ENCODE results near the gene CROCC2. TPM values are rescaled to one million over a fixed set of nuclear protein-coding genes. Genes with fewer than 3 reads are reported as not detected.

CROCC2 gene
- total and polyA plus RNA-seq, 10 of the 15 experiments (the other 5 are each of a cell fraction or from before 2014, with no cell fraction given): not detected

- DNase-seq (ENCODE audit: low read depth, low spot score) (no peak), FAIRE-seq (no peak), ATAC-seq (no peak)
- H3K4me2 ChIP-seq (ENCODE audit: control insufficient read depth, insufficient read depth): no peak overlapping the region
- no peaks in the 10 kb centered on the region for H3K9me3 ChIP-seq (replicated peaks; ENCODE audit: control insufficient read depth, insufficient read depth, low read length)
- no peaks in the 10 kb centered on the region for H3K79me2 ChIP-seq (ENCODE audit: control insufficient read depth, insufficient read depth, low read length)
- BruUV-seq (replicated peaks): no TSS peak
- H3K4me3 ChIP-seq: no peak overlapping the region
- ChIA-PET RAD21 (ENCODE audit: unreplicated experiment) (no interaction called here), SMC1A (ENCODE audit: uncharacterized antibody, unreplicated experiment) (no interaction called here), POLR2A (no interaction called here), CTCF (no interaction called here)
- no peaks in the 10 kb centered on the region for H3K36me3 ChIP-seq (ENCODE audit: control insufficient read depth in 2 of 2, insufficient read depth in 2 of 2, low read length in 1 of 2)
- no peak for TF ChIP-seq ZZZ3 (IDR thresholded peaks at IDR 0.05; ENCODE audit: control insufficient read depth, insufficient read length, low read depth)
- no peak for TF ChIP-seq DPF2 (IDR thresholded peaks at IDR 0.05)
- TF ChIP-seq ZBTB4 (CRISPR knock-in tag; IDR thresholded peaks at IDR 0.05): no peak
- TF ChIP-seq BMI1 (IDR thresholded peaks at IDR 0.05; ENCODE audit: borderline replicate concordance): no peak
- TF ChIP-seq HDGF (IDR thresholded peaks at IDR 0.05): no peak
- TF ChIP-seq ZNF24 (IDR thresholded peaks at IDR 0.05): no peak
- TF ChIP-seq SMARCA5 (IDR thresholded peaks at IDR 0.05): no peak
- H3K27me3 ChIP-seq (replicated peaks in 1 of 2; ENCODE audit: control insufficient read depth in 2 of 2, insufficient read depth in 2 of 2, low read length in 1 of 2): peaks cover 0 to 1% of the 10 kb centered on the region in 2 experiments; a peak in 2 of 4 replicates
- no peak overlapping the region for H3K27ac ChIP-seq (ENCODE audit: control insufficient read depth, insufficient read depth)
- WGBS (ENCODE audit: insufficient coverage, insufficient replicate concordance, low lambda C conversion rate, missing lambda C conversion rate): 61% methylated on average over 7 of the region's 12 CpGs
- no peaks in the 10 kb centered on the region for H3K4me1 ChIP-seq (ENCODE audit: control insufficient read depth, insufficient read depth, low read length)
- H3K9ac ChIP-seq (ENCODE audit: control insufficient read depth, insufficient read depth, low read length): no peak overlapping the region
- intact Hi-C loops (cut with micrococcal nuclease; ENCODE audit: unreplicated experiment): no loop called here
- in situ Hi-C loops (cut with MboI): no loop called here
- no peak overlapping the region for H2AFZ ChIP-seq (ENCODE audit: control insufficient read depth, low read depth, low read length)
- no peaks in the 10 kb centered on the region for H4K20me1 ChIP-seq (ENCODE audit: control insufficient read depth, insufficient read depth)
Observed at GRCh38 chr2:240961910-240962299, 55.8 kb downstream of the CROCC2 start.

Measured in GM12878 (cell line).